SK-N-SH (cell line): ENCODE data around the gene FBH1. TPM values are rescaled to one million over a fixed set of nuclear protein-coding genes. Genes with fewer than 3 reads are reported as not detected.

Source experiments
- CTCF ChIA-PET: fragments of 300-600, 350-600 bp; formaldehyde crosslinking; extraction: SDS; loops from one replicate; lab custom pipeline; 2021; lab: Yijun Ruan, JAX
- POLR2A ChIA-PET: fragments of 350-600 bp; sonication (Branson Sonifier 250); formaldehyde crosslinking; extraction: SDS; loops from one replicate; lab custom pipeline; 2020; ENCODE audit warnings: antibody characterized with exemption, inconsistent platforms; lab: Yijun Ruan, JAX
- DNase-seq: peaks from one replicate; pipeline ENCODE4 v3.0.0; 2012
- H2AFZ ChIP-seq: fragments of 200-600 bp; sonication (generic); 2 replicates; pipeline ENCODE4 v1.8.1; 2016; ENCODE audit warnings: antibody characterized with exemption, mild to moderate bottlenecking, low read depth
- H3F3A ChIP-seq: fragments of 200-600 bp; sonication (generic); replicated peaks from 2 replicates; pipeline ENCODE3; 2016; ENCODE audit warnings: antibody characterized with exemption, mild to moderate bottlenecking; ENCODE audit not compliant: insufficient read depth
- H3K27ac ChIP-seq, 2 experiments: fragments of 200-500 bp in 1 of 2; fragments of 200-600 bp in 1 of 2; sonication (Bioruptor generic) in 1 of 2; sonication (generic), shearing (Covaris generic) in 1 of 2; 2 replicates each; pipeline versions ENCODE4 v1.5.1 to v1.6.1; 2014 to 2016; ENCODE audit warnings: low read depth in 2 of 2, inconsistent platforms in 1 of 2, low read length in 1 of 2, mild to moderate bottlenecking in 1 of 2, mixed read lengths in 1 of 2
- H3K27me3 ChIP-seq: fragments of 200-600 bp; sonication (generic), shearing (Covaris generic); 2 replicates; pipeline ENCODE4 v1.6.1; 2016; ENCODE audit warnings: mixed run types; ENCODE audit not compliant: insufficient read depth
- H3K36me3 ChIP-seq, 2 experiments: fragments of 200-500 bp in 1 of 2; fragments of 200-600 bp in 1 of 2; sonication (Bioruptor generic) in 1 of 2; sonication (generic) in 1 of 2; replicated peaks in 1 of 2; 2 replicates each; pipeline versions ENCODE3 to v1.5.1; 2014 to 2016; ENCODE audit warnings: low read length in 1 of 2, mild to moderate bottlenecking in 1 of 2; ENCODE audit not compliant: insufficient read depth in 2 of 2, control insufficient read depth in 1 of 2
- H3K4me1 ChIP-seq, 2 experiments: fragments of 200-500 bp in 1 of 2; fragments of 200-600 bp in 1 of 2; sonication (Bioruptor generic) in 1 of 2; sonication (generic), shearing (Covaris generic) in 1 of 2; 2 replicates each; pipeline versions ENCODE4 v1.5.1 to v1.6.1; 2014 to 2016; ENCODE audit warnings: low read depth in 1 of 2, low read length in 1 of 2, mixed run types in 1 of 2; ENCODE audit not compliant: insufficient read depth in 2 of 2, control insufficient read depth in 1 of 2
- H3K4me2 ChIP-seq: fragments of 200-600 bp; sonication (generic), shearing (Covaris generic); 2 replicates; pipeline ENCODE4 v1.6.1; 2017; ENCODE audit warnings: mixed run types
- H3K4me3 ChIP-seq, 2 experiments: fragments of 200-500 bp in 1 of 2; fragments of 200-600 bp in 1 of 2; sonication (Bioruptor generic) in 1 of 2; sonication (generic), shearing (Covaris generic) in 1 of 2; 2 replicates each; pipeline versions ENCODE4 v1.5.1 to v1.8.1; 2014 to 2016; ENCODE audit warnings: low read depth in 2 of 2, inconsistent platforms in 1 of 2, low read length in 1 of 2, mild to moderate bottlenecking in 1 of 2, mixed read lengths in 1 of 2, moderate library complexity in 1 of 2
- H3K79me2 ChIP-seq: fragments of 200-600 bp; sonication (generic); 2 replicates; pipeline ENCODE4 v1.8.1; 2017; ENCODE audit warnings: mild to moderate bottlenecking; ENCODE audit not compliant: insufficient read depth
- H3K9ac ChIP-seq: fragments of 200-600 bp; sonication (generic); 2 replicates; pipeline ENCODE4 v1.6.1; 2017; ENCODE audit warnings: mixed run types
- H3K9me2 ChIP-seq: fragments of 200-600 bp; sonication (generic); 2 replicates; pipeline ENCODE4 v1.6.1; 2017; ENCODE audit warnings: mixed run types
- H3K9me3 ChIP-seq: fragments of 200-600 bp; sonication (generic); 2 replicates; pipeline ENCODE4 v1.6.1; 2017; ENCODE audit warnings: mixed run types, mild to moderate bottlenecking, moderate library complexity
- H4K20me1 ChIP-seq: fragments of 200-600 bp; sonication (generic); 2 replicates; pipeline ENCODE4 v1.6.1; 2017; ENCODE audit warnings: mild to moderate bottlenecking, mixed run types; ENCODE audit not compliant: insufficient read depth
- CHD2 ChIP-seq: fragments of 150-350 bp; IDR thresholded peaks from 2 replicates; pipeline ENCODE4 v1.6.1; 2018; ENCODE audit warnings: low read length; ENCODE audit not compliant: partially characterized antibody
- FOXM1 ChIP-seq: IDR thresholded peaks from 2 replicates; pipeline ENCODE4 v1.4.0; 2012; ENCODE audit warnings: low read depth, mild to moderate bottlenecking
- JUND ChIP-seq: IDR thresholded peaks from 2 replicates; pipeline ENCODE4 v1.4.0; 2012
- MAX ChIP-seq: IDR thresholded peaks from 2 replicates; pipeline ENCODE4 v1.4.0; 2012; ENCODE audit warnings: low read depth
- POLR2AphosphoS5 ChIP-seq: IDR thresholded peaks from 2 replicates; pipeline ENCODE4 v1.6.1; 2012; ENCODE audit warnings: low read depth, low read length
- RAD21 ChIP-seq: IDR thresholded peaks from 2 replicates; pipeline ENCODE4 v1.6.1; 2012; ENCODE audit warnings: mild to moderate bottlenecking, low read length
- RXRA ChIP-seq: IDR thresholded peaks from 2 replicates; pipeline ENCODE4 v1.4.0; 2012; ENCODE audit warnings: low read depth, mild to moderate bottlenecking, borderline replicate concordance
- SIN3A ChIP-seq: IDR thresholded peaks from 2 replicates; pipeline ENCODE4 v1.6.1; 2012; ENCODE audit warnings: low read depth, mild to moderate bottlenecking, low read length, moderate library complexity, borderline replicate concordance
- TEAD4 ChIP-seq: IDR thresholded peaks from 2 replicates; pipeline ENCODE4 v1.4.0; 2012; ENCODE audit warnings: mild to moderate bottlenecking, borderline replicate concordance; ENCODE audit not compliant: insufficient read depth
- USF1 ChIP-seq: IDR thresholded peaks from 2 replicates; pipeline ENCODE4 v1.4.0; 2012; ENCODE audit warnings: low read depth, borderline replicate concordance
- WGBS: methylation state at CpG from one replicate; pipeline ENCODE4 v1.1.6; 2017; ENCODE audit warnings: low lambda C conversion rate; 5-methylcytosine and 5-hydroxymethylcytosine counted together
- polyA plus RNA-seq, 3 experiments: library from polyadenylated mRNA; depleted of rRNA; stranded (reverse); fragments of >200 nt; gene quantifications; 2 replicates each; pipeline ENCODE4 v1.2.3, GENCODE V29; 2012
- TF ChIP-seq, protein P1 (sequence below): fragments of 150-350 bp; IDR thresholded peaks from 2 replicates; pipeline ENCODE4 v1.6.1; 2016; ENCODE audit warnings: mild to moderate bottlenecking, low read depth, low read length
- TF ChIP-seq, protein P2 (sequence below): IDR thresholded peaks from 2 replicates; pipeline ENCODE4 v1.4.0; 2012; ENCODE audit warnings: low read depth, borderline replicate concordance
- TF ChIP-seq, protein P3 (sequence below): IDR thresholded peaks from 2 replicates; pipeline ENCODE4; 2012

The FBH1 gene
- polyA plus RNA-seq, 1 of the 3 experiments (the other 2 are of a cell fraction) = 60.9 TPM

DNA sequence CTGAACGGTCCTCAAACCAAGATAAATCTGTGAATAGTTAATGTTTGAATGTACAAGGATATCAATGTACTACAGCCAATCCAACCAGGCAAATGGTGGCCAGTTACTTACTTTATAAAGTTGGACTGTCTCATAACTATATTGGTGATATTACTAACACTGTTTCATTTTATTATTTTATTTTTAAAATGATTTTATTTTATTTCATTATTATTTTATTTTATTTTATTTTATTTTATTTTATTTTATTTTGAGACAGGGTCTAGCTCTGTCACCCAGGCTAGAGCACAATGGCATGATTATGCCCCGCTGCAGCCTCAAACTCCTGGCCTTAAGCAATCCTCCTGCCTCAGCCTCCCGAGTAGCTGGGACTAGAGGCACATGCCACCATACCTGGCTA is 80.5 kb downstream of the FBH1 start:
- no peaks in the 10 kb centered on the region for H3K9me3 ChIP-seq
- POLR2A ChIA-PET = no interaction called here
- H4K20me1 ChIP-seq = no peaks in the 10 kb centered on the region
- 52% methylated on average over 3 of the region's 3 CpGs for WGBS
- DNase-seq = no peak
- H3K27me3 ChIP-seq = no peaks in the 10 kb centered on the region
- H3K4me1 ChIP-seq = no peaks in the 10 kb centered on the region
- H3K27ac ChIP-seq = no peak overlapping the region
- H3F3A ChIP-seq = no peaks in the 10 kb centered on the region
- no peaks in the 10 kb centered on the region for H3K79me2 ChIP-seq
- CTCF ChIA-PET = no interaction called here
- H3K4me2 ChIP-seq = no peak overlapping the region
- H3K9me2 ChIP-seq = no peaks in the 10 kb centered on the region
- no peaks in the 10 kb centered on the region for H3K36me3 ChIP-seq
- H3K9ac ChIP-seq = no peak overlapping the region
- H3K4me3 ChIP-seq = no peak overlapping the region
- TF ChIP-seq, protein P1, sequence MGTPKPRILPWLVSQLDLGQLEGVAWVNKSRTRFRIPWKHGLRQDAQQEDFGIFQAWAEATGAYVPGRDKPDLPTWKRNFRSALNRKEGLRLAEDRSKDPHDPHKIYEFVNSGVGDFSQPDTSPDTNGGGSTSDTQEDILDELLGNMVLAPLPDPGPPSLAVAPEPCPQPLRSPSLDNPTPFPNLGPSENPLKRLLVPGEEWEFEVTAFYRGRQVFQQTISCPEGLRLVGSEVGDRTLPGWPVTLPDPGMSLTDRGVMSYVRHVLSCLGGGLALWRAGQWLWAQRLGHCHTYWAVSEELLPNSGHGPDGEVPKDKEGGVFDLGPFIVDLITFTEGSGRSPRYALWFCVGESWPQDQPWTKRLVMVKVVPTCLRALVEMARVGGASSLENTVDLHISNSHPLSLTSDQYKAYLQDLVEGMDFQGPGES = no peak
- TF ChIP-seq USF1 (no peak), FOXM1 (no peak), POLR2AphosphoS5 (no peak), TEAD4 (no peak), RAD21 (no peak), CHD2 (no peak)
- TF ChIP-seq, all 33 proteins: peak for 0
- no peak overlapping the region for H2AFZ ChIP-seq

GRCh38 chr10:5971315-5971832 is 81.3 kb downstream of the FBH1 start:
- 64% methylated on average over 7 of the region's 8 CpGs for WGBS
- Histone ChIP-seq H3K9ac (no peak overlapping the region), H3K27me3 (no peaks in the 10 kb centered on the region), H3K9me3 (no peaks in the 10 kb centered on the region), H3F3A (no peaks in the 10 kb centered on the region), H2AFZ (no peak overlapping the region), H3K36me3 (no peaks in the 10 kb centered on the region), H4K20me1 (no peaks in the 10 kb centered on the region), H3K9me2 (no peaks in the 10 kb centered on the region), H3K4me1 (no peaks in the 10 kb centered on the region), H3K4me2 (no peak overlapping the region), H3K4me3 (no peak overlapping the region), H3K27ac (no peak overlapping the region), H3K79me2 (no peaks in the 10 kb centered on the region)
- no peak for DNase-seq
- POLR2A ChIA-PET = no interaction called here
- TF ChIP-seq MAX (no peak), CHD2 (no peak), SIN3A (no peak)
- CTCF ChIA-PET = interaction anchor here (1.2 kb wide), 1 partner anchor 430 kb away, joined by 3 read pairs; no protein-coding TSS in a partner anchor

DNA sequence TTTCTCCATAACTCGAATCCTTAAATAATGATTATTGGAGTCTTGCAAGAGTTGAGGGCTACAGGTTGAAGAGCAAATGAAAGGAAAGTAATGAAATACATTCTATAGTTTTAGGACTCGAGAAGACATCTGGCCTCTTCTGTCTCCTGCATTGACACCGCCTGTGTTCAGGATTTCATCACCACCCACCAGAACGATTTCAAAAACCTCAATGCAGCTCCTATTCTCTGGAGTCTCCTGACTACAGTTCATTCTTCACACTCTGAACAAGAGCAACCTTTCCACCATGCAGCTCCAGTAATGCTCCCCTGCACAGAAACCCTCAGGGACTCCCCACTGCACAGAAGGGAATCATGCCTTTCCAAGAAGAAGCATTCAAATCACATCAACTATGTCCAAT is 81.8 kb downstream of the FBH1 start:
- CTCF ChIA-PET = interaction anchor here (1.2 kb wide), 1 partner anchor 430 kb away, joined by 3 read pairs; no protein-coding TSS in a partner anchor
- Histone ChIP-seq H3F3A (no peaks in the 10 kb centered on the region), H2AFZ (no peak overlapping the region), H3K4me3 (no peak overlapping the region), H3K9me2 (no peaks in the 10 kb centered on the region), H3K27ac (no peak overlapping the region), H4K20me1 (no peaks in the 10 kb centered on the region), H3K36me3 (no peaks in the 10 kb centered on the region), H3K4me2 (no peak overlapping the region), H3K9ac (no peak overlapping the region), H3K4me1 (no peaks in the 10 kb centered on the region; a peak in 1 of 4 replicates), H3K9me3 (no peaks in the 10 kb centered on the region), H3K79me2 (no peaks in the 10 kb centered on the region), H3K27me3 (no peaks in the 10 kb centered on the region)
- 56% methylated on average over 4 of the region's 4 CpGs for WGBS
- POLR2A ChIA-PET = no interaction called here
- no peak for DNase-seq
- TF ChIP-seq RXRA (no peak), POLR2AphosphoS5 (no peak), JUND (no peak), MAX (no peak), SIN3A (no peak), TEAD4 (no peak)
- TF ChIP-seq, protein P2, sequence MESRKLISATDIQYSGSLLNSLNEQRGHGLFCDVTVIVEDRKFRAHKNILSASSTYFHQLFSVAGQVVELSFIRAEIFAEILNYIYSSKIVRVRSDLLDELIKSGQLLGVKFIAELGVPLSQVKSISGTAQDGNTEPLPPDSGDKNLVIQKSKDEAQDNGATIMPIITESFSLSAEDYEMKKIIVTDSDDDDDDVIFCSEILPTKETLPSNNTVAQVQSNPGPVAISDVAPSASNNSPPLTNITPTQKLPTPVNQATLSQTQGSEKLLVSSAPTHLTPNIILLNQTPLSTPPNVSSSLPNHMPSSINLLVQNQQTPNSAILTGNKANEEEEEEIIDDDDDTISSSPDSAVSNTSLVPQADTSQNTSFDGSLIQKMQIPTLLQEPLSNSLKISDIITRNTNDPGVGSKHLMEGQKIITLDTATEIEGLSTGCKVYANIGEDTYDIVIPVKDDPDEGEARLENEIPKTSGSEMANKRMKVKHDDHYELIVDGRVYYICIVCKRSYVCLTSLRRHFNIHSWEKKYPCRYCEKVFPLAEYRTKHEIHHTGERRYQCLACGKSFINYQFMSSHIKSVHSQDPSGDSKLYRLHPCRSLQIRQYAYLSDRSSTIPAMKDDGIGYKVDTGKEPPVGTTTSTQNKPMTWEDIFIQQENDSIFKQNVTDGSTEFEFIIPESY = no peak
- TF ChIP-seq, protein P3, sequence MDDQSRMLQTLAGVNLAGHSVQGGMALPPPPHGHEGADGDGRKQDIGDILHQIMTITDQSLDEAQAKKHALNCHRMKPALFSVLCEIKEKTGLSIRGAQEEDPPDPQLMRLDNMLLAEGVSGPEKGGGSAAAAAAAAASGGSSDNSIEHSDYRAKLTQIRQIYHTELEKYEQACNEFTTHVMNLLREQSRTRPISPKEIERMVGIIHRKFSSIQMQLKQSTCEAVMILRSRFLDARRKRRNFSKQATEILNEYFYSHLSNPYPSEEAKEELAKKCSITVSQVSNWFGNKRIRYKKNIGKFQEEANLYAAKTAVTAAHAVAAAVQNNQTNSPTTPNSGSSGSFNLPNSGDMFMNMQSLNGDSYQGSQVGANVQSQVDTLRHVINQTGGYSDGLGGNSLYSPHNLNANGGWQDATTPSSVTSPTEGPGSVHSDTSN = no peak
